ENCODE data around the gene LMBR1L.

LMBR1L gene

DNA sequence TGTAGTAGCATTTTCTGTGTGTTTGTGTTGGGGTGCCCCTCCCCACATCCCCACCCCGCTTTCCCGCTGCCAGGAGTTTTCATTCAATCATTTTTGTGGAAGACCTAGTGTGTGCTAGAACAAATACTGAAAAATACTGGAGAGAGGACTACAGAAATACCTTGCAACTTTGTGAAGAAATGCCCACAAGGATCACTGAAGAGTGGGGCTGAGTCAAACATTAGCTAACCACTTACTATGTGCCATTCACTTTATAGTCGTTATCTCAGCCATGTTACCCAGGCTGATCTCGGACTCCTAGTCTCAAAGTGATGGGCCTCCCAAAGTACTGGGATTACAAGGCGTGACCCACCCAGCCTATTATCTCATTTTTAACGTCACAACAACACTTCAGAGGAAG, 559 bp upstream of the LMBR1L start:
- DNase-seq = no peak

DNA sequence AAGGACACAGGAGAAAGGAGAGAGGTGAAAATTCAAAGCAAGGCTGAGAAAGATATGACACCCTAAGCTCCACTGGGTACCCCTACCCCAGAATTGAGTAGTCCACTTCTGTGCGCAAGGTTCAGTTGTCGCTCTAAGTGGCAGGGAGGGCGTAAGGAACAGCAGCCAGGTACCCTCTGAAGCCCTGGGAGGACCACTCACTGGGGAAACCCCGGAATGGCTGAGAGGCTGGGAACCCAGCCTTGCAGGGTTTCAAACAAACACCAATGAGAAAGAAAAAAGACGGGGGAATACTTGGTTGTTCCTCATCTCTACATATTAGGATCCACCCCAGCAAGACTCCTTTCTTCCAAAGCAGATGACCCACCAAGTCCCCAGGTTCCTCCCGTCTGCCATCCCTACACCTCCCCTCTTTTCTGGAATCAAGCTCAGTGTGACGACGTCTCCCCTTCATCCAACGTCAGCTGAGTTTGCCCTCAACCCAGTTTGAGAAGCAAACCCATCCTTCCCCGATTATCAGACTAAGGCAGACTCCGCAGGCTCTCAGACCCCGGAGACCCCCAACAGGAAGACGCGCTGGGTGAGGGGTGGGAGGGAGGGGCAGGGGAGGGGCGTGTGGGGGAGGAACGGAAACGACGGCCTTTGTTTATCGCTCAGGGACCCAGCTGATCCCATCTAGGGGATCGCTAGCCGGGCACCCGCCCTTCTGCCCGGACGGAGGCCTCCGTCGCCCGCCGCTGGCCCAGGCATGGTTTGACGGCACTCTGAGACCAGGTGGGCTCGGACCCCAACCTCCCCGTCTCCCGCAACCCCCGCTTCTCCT, 795 bp downstream of the LMBR1L start:
- DNase-seq = no peak

DNA sequence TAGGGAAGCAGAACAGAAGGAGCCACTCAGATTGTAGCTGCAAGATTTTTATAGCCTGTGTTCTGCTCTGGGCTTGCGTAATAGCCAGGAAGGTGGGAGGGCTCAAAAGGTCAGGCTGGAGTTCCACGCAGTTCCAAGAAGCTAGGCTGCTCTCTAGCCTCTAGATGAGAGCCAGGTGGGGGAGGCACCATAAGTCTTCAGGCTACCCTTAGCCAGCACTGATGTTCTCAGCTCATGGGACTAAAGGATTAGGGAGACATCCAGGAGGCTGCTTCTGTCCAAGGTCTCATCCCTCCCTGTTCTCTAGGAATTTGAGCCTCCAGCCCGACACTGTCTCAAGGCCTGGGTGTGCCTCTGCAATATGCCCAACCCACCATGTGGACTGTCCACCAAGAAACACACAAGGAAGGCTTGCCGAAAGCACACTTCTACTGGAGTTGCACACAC, 1.7 kb downstream of the LMBR1L start:
- no peak for DNase-seq

DNA sequence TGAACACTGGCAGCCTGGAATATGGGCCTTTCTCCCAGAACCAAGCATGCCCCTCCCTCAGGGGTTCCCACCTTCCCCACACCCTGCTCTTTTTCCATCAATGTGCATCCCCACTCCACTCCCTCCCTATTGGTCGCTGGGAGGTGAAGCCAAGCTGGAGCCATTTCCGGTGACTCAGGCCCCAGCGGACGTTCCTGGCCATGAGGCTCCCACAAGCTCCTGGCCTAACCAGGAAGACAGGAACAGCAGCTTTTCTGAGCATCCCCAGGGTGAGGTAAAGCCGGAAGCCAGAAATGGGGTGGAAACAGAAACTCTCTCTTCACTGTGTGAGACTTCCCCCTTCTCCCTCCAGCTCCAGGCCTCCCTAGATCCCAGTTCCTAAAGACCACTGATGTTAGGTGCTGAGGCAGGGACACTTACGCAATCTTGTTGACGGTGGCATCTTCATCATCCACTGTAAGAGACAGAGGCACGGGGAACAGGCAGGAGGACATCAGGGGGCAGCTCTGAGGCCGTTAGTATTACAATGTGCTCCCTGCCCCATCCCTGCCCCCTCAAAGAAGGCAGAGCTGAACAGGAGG, 5.1 kb downstream of the LMBR1L start:
- no peak for DNase-seq

DNA sequence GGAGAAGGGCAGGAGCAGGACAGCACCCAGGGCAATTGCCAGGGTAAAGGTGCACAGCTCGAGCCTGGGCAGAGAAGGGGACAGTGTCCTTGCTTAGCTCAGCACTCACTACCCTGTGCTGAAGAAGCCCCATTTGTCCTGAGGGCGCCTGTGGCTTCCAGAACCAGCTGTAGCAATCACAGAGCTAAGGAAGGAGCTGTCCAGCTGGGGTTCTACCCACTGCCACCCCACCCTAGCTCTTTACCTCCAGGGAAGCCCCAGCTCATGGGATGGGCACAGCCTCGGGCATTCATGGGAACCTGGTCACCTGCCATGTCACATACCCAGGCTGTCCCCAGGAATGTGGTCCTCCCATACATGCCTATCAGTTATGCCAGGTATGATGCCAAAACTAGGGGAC, 5.8 kb downstream of the LMBR1L start:
- no peak for DNase-seq

DNA sequence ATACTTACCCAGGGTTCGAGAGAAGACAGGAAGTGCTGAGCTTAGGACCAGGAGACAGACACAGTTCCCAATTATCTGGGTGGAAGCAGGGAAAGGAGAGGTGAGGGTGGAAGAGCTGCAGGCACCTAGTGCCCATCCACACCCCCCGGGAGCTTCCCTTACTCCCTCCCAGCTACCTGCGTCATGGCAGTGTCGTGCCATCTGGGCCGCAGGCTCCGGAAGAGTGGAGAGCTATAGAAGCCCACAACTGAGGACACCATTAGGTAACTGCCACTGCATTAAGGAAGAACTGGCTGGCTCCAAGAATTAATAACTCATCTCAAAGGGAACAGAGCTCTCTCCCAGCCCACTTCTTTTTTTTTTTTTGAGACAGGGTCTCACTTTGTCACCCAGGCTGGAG, 10.3 kb downstream of the LMBR1L start:
- no peak for DNase-seq

DNA sequence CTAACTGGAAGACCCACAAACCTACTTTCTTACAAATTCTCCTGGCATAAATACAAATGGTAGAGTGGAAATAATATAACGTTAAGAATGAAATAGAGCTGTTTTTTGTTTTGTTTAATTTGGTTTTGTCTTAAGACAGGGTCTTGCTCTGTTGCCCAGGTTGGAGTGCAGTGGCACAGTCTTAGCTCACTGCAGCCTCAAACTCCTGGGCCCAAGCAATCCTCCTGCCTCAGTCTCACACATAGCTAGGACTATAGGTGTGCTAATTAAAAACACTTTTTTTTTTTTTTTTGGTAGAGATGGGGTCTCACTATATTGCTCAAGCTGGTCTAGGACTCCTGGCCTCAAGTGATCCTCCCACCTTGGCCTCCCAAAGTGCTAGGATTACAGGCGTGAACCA, 11.9 kb downstream of the LMBR1L start:
- no peak for DNase-seq

DNA sequence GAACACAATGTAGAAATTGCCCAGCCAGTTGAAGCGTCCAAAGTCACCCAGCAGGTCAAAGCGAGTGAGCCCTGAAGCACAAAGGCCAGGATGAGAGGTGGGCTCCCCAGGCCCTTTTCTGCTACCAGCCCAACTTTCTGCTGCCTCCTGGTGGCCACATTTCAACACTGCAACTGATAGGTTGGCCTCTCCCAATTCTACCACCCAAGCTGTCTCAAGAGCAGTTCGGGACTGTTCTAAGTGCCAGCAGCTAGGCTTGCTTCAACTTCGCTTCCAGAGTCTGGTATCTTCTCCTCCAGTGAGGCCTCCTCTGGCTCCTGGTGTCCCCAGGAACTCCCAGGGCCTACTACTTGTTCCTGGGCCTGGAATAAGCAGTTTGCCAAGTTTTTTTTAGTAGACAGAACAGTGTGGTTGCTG, 12.6 kb downstream of the LMBR1L start:
- DNase-seq = no peak

DNA sequence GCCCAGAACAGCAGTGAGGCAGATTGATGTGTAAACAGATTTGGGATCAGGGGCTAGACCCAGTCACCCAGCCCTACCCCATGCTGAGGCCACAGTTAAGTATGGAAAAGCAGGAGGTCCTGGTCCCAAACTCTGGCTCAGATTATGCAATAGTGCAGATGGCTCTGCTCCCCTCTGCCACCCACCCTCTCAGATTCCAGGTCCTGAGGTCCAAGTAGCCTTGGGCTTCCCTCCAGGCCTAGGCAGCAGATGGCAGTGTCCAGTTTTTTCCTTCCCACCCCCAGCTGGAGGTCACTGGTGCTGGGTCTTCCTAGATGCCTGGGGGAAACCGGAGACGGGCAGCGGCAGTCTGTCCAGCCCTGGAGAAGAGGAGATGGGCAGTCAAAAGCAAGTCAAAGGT, 13.3 kb downstream of the LMBR1L start:
- no peak for DNase-seq

DNA sequence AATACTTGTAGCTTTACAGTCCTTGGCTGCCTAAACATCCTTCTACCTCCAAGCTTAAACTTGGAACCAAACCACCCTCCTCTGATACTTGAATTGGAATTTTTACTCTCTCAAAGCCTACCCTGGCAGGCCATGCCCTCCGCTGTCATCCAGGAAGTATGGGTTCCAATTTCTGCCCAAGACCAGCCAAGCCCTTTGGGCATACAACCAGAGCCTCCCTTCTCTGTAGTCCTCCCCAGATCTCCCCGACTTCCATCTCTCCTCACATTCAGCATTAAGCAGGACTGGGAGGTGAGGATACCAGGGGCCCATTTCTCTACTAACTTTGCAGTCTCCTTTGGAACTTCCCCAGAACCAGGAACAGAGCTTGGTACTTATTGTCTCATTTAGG, 15.7 kb downstream of the LMBR1L start:
- DNase-seq = no peak

DNA sequence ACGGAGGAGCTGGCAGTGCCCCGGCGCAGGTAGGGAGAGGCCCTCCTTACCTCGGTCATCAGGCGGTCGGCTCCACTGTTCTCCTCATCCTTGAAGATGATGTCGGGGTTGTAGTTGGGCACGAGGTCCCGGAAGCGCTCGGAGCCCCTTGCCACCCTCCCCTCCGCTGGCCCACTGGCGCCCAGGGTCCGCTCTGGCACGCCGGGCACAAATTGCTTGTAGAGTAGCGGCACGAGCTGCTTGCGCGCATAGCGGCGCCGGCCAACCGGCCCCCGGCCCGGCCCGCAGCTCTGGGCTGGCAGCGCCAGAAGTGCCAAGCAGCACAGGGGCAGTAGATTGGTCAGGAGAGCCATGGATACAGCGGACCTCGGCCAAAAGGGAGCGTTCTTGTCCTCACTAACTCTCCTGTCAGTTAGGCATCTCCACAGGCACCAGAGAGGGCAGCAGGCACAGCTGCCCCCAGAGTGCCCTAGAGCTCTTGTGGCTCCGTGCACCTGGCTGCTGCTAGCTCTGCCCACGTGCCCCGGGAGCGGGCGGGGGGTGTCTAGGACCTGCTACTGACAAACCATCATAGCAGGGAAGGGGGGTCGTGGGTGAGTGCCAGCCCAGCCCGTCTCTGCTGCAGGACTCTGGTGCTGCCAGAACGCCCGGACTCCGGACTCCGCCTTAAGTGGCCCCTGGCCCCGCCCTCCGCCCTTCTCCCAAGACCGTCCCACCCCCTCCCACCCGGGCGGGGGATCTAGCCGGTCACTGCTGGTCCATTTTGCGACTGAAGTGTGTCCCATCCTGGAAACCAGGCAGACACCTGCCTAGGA, 16.3 kb downstream of the LMBR1L start, which contains the start of gene DHH:
Gene DHH (minus strand): TSS at position 642 of the 815 bp plus-strand sequence. CDS start 289 bp downstream, at position 353.
- no peak for DNase-seq

DNA sequence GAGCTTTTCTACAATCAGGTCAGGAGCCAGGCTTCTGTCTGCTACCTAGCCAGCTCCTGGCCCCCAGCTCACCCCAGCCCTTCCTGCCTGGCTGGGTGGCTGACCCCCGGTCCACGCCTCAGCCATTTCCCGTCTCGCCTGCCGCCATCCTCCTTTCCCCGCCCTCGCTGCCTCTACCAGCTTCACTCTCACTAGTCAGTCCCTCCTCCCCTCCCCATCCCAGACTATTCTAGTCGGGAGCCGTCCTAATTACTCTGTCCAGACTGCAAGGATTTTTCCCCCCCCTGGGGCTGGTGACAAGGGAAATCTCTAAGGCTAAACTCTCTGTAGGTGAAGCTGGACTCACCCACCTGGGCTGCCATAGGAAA, 16.9 kb downstream of the LMBR1L start:
- DNase-seq = no peak

DNA sequence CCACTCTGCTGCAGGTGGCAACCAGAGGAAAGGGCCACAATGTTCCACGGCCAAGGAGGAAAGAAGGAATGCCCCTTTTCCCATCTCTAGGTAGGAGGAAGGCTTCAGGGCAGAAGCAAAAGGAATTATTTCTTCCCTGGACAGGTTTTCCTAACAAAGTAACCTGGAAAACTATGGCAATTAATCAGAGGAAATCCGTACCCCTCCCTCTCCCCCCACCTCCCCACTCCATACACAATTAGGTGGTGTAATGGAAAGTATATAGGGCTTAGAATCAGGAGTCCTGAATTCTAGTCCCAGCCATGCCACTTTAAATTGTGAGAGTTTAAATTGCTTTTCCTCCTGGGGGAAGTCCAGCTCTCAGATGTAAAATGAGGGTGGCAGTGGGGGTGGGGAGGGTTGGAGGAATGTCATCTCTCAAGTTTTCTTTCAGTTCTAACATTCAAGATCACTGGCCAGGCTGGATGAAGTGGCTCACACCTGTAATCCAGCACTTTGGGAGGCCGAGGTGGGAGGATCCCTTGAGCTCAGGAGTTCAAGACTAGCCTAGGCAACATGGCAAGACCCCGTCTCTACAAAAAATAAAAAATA, 17.7 kb downstream of the LMBR1L start:
- no peak for DNase-seq

DNA sequence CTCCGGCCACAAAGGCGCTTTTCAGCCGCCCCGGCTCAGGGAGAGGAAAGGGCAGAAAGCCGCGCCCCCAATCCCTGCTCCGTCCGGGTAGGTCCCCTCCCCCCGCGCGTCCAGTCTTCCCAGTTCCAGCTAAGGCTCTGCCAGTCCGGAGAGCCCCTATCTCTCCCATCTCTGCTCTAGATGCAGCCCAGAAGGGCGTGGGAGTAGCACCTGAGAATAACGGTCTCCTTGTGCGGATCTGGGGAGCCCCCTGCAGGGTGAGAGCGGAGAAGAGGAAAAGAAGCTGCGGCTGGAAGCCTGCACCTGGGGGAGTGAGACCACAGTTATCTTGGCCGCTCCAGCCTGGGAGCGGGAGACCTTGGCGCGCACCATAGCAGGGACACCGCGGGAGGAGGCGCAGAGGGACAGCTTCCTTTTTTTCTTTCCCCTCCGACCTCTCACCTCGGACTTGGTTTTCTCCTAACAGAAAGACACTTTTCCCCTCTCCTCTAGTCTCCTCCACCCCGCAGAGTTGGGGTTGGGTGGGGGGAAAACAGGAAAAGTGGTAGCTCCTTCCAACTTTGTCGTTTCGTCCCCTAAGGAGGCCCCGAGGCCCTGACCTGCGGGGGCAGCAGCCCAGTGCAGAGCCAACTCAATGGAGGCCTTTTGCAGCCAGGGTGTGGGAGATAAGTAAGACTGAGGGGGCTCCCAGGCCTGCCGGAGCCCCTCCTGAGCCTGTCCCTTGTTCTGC, 18.4 kb downstream of the LMBR1L start:
- no peak for DNase-seq

DNA sequence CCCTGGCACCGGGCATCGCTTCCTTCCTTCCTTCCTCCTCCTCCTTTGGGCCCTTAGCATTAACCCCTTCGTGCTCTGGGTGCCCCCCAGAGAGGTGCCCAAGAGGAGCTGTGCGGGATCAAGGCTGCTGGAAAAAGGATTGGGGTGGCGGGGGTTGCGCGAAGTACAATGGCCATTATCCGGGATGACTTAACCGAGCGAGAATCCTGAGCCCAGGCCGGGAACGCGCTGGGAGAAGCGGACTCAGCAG, 18.9 kb downstream of the LMBR1L start:
- no peak for DNase-seq

DNA sequence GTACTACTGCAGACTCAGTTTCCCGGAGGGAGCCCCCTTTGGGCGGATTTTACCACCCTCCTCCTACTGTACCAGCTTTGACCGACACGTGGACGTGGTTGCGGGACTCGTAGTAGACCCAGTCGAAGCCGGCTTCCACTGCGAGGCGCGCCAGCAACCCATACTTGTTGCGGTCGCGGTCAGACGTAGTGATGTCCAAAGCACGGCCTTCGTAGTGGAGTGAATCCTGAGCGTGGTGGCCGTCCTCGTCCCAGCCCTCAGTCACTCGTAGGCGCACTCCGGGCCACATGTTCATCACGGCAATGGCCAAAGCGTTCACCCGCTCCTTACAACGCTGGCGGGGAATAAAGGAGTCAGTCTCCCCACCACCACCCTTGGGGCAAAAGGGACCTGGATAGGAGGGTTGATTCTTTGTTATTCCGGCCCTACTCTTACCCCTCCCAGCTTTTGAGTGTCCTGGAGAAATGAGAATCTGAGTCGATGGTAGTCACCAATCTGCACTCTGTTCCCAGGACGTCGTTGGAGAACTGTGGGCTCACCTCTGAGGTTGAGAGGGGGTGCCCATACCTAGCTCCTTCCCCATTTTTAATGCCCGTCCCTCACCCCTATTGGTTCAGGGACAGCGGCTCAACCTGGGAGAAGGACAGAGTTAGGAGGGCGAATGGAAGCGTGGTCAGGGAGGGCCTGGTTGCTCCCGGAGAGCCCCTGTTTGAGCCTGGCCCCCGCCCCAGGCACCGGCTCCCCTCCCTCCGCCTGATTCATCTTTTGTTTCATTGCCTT, 19.4 kb downstream of the LMBR1L start:
- DNase-seq = no peak

DNA sequence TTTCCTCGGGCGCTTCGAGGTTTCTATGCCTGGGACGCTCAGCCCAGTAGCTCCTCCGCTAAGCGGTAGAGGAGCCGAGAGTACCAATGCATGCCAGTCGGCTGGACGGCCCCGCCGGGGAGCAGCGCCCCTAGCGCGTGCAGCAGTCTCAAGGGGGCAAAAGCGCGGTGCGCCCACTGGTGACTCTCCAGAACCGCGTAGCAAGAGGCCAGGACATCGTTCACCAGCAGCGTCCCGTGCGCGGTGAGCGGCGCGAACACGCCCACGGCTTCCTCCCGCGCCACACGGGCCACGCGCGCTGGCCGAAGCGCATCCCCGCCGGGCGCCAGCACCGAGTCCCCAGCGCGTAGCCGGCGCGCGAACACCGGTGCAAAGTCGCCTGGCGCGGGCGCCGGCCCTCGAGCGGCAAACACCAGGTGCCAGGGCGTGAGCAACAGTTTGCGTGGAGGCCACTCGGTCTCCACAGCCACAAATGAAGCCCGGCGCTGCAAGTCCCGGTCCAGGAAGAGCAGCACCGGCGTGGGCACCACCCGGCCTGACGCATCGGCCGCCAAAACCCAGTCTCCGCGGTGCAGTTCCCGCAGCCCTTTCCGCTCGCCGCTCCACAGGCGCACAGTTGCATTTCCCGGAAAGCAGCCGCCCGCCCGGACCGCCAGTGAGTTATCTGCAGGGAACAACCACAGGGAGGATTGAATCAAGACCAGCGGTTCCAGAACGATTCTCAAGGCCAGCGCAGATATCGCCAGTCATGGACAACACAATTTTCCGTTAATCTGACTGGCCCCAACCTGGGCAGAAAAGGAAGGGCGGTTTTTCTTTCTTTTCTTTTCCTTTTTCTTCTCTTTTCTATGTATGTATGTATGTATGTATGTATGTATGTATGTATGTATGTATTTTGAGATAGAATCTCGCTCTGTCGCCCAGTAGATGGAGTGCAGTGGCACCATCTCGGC, 20.6 kb downstream of the LMBR1L start:
- no peak for DNase-seq

DNA sequence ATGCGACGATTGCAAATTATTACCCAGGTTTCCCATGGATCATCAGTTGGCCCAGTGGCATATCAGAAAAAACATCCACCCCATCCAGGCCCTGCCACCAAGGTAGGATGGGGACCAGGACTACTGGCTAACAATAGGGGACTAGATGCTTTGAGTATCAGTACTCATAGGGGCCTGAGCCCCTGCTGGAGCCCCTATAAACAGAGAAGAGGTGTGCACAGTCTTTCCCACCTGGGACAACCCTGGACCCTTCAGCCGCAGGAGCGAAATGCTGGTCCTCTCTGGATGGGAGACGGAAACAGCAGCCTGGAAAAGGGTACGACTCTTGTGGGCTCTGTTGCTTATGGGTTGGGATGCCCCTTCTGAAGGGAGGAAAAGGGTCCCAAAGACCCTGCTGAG, 21.7 kb downstream of the LMBR1L start:
- DNase-seq = no peak

DNA sequence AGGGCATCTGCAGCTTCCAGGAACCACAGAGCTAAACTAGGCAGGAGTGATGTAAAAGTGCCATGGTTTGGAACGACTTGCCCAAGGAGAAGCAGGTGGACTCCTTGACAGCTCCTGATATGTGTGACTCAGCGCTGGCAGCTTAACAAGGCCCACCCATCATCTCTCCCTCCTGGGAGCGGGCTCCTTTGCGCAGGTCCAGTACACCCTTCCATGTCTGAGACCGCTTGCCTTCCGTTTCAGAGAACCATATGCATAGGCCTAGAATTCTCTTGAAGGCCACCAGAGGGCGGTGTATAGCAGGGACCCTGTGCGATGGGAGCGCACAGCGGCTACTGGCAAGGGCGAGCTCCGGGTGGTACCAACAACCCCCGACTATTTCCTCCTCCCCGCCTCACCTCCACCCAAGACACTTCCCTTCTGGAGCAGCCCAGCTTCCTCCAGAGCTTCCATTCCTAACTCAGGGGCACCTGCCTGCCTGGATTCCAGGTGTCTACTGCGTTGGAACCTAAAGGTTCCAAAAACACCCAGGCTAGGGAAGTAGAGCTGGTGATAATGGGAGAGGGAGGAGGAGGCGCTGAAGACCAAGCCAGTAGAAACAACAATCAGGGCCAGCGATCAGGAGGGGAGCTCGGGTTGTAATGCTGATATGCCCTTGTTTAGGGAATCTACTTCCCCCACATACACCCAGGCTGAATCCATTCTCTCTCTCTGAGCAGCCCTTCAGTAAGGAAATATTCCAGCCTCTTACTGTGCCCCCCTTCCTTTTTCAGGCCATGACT, 22.3 kb downstream of the LMBR1L start:
- peak; percentile 73 for DNase-seq

DNA sequence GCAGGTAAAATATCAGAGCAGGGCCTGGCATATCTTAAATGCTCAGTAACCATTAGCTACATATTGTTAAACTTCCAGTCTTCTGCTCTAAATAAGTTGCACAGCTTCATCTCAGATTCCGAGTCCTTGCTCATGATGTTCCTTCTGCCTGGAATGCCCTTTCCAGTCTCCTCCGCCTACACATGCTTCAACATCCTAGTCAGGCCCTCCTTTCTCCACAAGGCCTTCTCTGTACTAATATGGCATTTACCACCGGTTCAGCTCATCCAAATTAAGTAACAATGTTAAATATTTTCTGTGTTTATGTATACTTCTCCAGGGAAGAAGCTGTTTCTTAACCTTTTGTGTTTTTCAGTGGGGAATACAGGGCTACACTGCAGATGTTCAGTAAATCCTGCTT, 24.5 kb downstream of the LMBR1L start:
- DNase-seq = no peak

Measured in DMS 273 treated with DMSO at 0.1 percent for 48 hours (cell line).